Activated T-helper 1 cell treated with Interleukin-2 at 50 U/mL for 16 hours (primary cell): Measurements from ENCODE around the gene COPS9.

Experiments
- DNase-seq: peaks from one replicate; pipeline ENCODE4 v3.0.0-alpha.2; 2020; ENCODE audit warnings: low read depth

The COPS9 gene

GRCh38 chr2:240147911-240148587 lies 11.9 kb upstream of the COPS9 start:
- DNase-seq, result no peak

GRCh38 chr2:240147382-240147781 lies 11.3 kb upstream of the COPS9 start:
- no peak for DNase-seq

- no peak for DNase-seq
Observed at GRCh38 chr2:240146627-240147278, 10.6 kb upstream of the COPS9 start.

- no peak for DNase-seq
Observed at GRCh38 chr2:240146141-240146561, 10.0 kb upstream of the COPS9 start.

- DNase-seq, result no peak
Observed at GRCh38 chr2:240145461-240145860, 9.4 kb upstream of the COPS9 start.

GRCh38 chr2:240144649-240145261 lies 8.7 kb upstream of the COPS9 start:
- no peak for DNase-seq

- DNase-seq, result peak; percentile 70
Observed at GRCh38 chr2:240143801-240144648, 7.9 kb upstream of the COPS9 start.

GRCh38 chr2:240143276-240143675 lies 7.2 kb upstream of the COPS9 start:
- no peak for DNase-seq

GRCh38 chr2:240142859-240143258 lies 6.8 kb upstream of the COPS9 start:
- DNase-seq, result no peak

- no peak for DNase-seq
Observed at GRCh38 chr2:240142256-240142775, 6.2 kb upstream of the COPS9 start.

- no peak for DNase-seq
Observed at GRCh38 chr2:240141736-240142135, 5.6 kb upstream of the COPS9 start.

GRCh38 chr2:240140920-240141319 lies 4.8 kb upstream of the COPS9 start:
- no peak for DNase-seq

GRCh38 chr2:240140511-240140910 lies 4.4 kb upstream of the COPS9 start, which contains the start of gene OTOS:
TSS of gene OTOS (minus strand) at chr2:240140658. CDS start at chr2:240140326, 332 bp downstream.
- DNase-seq, result no peak

GRCh38 chr2:240139666-240140393 lies 3.7 kb upstream of the COPS9 start:
- DNase-seq, result no peak

GRCh38 chr2:240139011-240139441 lies 2.9 kb upstream of the COPS9 start:
- DNase-seq, result no peak

GRCh38 chr2:240138254-240138984 lies 2.3 kb upstream of the COPS9 start:
- no peak for DNase-seq

GRCh38 chr2:240137596-240138253 lies 1.6 kb upstream of the COPS9 start:
- DNase-seq, result no peak

GRCh38 chr2:240136671-240137292 lies 677 bp upstream of the COPS9 start:
- no peak for DNase-seq

- DNase-seq, result no peak
Observed at GRCh38 chr2:240135706-240136012, 446 bp downstream of the COPS9 start.
